Activated CD4-positive, CD25-positive, alpha-beta regulatory T cell treated with anti-CD3 and anti-CD28 coated beads, Interleukin-2, amount 50 U/mL, for 72 hours (primary cell): Measurements from ENCODE around the gene MGAT1.
"Not testable (repeated sequence)": the region's sequence is repeated elsewhere in the genome, so short reads cannot be mapped to it uniquely, and the experiment has no call there.

Experiments
- DNase-seq: peaks from one replicate; pipeline ENCODE4 v3.0.0; 2021

MGAT1 gene

GRCh38 chr5:180802325-180803180, at the start of gene MGAT1:
Gene MGAT1, minus strand, starts transcription at chr5:180802806. Its CDS starts 9,835 bp downstream, at chr5:180792971.
- peak; percentile 86 for DNase-seq

- no peak for DNase-seq
These were observed 48.0 kb upstream of the MGAT1 start for GRCh38 chr5:180850434-180851078.

GRCh38 chr5:180849827-180850226, 47.2 kb upstream of the MGAT1 start:
- DNase-seq, result no peak

GRCh38 chr5:180848878-180849277, 46.3 kb upstream of the MGAT1 start:
- no peak for DNase-seq

DNA sequence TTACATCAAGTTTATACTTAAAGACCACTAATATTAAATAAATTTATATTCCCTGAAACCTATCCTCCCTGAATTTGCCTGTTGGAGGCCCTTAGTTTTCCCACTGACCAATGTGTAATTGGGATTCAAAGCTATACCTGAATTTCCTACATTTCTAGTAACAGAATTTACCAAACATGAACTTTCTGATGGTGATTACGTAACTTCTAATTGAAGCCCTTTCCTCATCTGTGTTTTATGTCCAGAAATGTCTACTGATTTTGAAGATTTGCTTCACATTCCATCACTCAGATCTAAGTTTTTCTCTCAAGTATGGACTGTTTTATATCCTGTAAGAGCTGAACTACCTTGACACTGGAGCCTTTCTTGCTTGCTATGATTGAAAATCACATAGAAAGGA, 45.7 kb upstream of the MGAT1 start:
- DNase-seq, result no peak

- DNase-seq, result no peak
These were observed 44.4 kb upstream of the MGAT1 start for GRCh38 chr5:180847026-180847425.

DNA sequence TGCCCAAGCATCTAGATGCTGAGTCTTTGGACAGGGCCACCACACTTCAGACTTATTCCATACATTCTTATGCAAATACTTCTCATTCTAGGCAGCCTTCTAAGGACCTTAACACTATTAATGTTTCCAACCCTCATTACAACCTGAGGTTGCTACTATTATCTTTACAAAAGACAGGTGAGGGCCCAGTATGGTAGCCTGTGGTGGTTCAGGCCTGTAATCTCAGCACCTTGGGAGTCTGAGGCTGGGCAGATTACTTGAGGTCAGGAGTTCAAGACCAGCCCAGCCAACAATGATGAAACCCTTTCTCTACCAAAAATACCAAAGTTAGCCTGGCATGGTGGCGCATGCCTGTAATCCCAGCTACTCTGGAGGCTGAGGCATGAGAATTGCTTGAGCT, 42.3 kb upstream of the MGAT1 start:
- no peak for DNase-seq

DNA sequence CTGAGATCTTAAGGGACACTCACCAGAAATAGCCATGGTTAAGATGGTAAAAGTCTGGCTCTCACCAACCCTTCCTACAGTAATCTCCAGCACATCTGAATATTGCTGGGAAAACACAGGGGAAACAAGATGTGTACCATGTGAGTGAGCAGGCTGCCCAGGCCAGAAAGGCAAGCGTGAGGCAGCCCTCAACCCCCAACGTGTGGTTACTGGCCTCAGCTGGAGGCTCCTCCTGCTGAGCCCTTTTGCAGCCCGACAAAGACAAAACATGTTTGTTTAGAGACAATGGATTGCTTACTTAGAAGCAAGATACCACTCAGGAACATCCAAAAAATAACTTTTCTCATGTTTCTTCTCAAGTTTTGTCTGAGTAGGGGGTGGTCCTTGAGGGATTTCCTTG, 41.8 kb upstream of the MGAT1 start:
- DNase-seq, result no peak

DNA sequence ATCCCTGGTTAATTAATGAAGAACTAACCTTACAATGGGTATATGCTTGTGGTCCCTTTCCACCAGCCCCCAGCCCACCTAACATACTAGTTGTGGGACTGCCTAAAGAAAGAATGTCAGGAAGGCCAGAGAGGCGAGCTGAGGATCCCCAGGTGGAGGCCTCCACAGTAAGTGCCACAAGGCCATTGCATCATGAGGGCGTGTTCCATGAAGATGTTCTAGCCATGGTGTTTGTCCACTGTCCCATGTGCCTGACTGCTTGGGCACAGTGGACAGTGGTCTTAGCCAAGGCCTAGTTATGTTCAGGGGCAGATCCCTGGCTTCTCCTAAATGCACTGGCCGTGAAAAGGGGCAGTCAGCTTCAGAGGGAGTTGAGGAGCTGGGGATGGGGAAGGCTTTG, 37.3 kb upstream of the MGAT1 start:
- no peak for DNase-seq

- DNase-seq, result no peak
These were observed 36.6 kb upstream of the MGAT1 start for GRCh38 chr5:180839227-180839626.

- no peak for DNase-seq
These were observed 34.9 kb upstream of the MGAT1 start for GRCh38 chr5:180837478-180837877.

DNA sequence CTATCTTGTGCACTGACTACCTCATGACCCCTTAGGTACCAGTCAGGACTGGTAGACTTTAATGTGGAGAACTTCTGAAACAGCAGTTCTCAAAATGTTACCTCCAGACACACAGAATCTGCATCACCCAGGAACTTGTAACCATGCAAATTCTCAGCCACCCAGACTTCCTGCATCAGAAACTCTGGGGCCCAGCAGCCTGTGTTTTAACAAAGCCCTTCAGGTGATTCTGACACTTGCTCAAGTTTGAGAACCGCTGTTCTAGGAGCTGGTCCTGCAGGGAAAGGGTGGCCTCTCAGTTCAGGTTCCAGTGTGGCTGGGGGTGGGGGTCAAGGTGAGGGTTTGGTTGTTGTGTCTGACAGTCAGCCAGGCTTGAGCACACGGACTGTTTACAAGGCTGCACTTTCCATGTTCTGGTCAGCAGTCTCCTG, 30.0 kb upstream of the MGAT1 start:
- DNase-seq, result peak; percentile 39

DNA sequence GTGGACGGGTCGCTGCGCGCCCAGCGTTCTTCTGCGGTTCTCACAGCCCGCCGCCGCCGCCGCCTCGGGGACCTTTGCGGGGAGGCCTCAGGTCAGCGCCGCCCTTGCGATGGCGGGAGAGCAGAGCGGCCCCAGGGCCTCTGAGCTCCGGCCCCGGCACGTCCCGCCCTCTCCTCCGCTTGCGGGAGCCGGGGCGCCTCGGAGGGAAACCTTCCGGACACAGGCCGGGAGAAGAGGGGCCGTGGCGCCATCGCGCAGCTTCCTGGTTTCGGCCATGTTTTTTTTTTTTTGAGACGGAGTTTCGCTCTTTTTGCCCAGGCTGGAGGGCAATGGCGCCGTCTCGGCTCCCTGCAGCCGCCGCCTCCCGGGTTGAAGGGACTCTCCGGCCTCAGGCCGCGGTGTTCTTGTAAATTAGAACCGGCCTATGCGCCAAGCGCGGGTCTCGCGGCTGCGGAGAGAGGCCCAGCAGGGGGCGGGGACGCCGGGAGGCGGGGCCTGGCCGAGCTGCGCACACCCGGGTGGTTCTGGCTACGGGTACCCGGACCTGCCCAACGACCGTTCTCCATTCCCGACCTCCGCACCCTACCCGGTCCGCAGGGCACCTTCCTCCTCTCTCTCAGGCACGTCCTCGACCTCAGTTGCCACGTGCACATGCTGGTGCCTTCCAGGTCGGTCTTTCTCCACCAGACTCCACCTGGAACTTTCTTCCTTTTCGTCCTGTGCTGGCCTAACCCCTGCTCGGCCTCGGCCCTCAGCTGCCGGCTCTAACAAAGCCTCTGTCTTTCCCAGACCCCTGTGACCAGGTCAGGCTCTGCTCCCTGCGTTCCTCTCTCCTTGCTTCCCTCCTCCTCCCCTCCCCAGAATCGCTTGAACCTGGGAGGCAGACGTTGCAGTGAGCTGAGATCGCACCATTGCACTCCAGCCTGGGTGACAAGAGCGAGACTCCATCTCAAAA, 28.8 kb upstream of the MGAT1 start:
- peak; percentile 86 for DNase-seq

DNA sequence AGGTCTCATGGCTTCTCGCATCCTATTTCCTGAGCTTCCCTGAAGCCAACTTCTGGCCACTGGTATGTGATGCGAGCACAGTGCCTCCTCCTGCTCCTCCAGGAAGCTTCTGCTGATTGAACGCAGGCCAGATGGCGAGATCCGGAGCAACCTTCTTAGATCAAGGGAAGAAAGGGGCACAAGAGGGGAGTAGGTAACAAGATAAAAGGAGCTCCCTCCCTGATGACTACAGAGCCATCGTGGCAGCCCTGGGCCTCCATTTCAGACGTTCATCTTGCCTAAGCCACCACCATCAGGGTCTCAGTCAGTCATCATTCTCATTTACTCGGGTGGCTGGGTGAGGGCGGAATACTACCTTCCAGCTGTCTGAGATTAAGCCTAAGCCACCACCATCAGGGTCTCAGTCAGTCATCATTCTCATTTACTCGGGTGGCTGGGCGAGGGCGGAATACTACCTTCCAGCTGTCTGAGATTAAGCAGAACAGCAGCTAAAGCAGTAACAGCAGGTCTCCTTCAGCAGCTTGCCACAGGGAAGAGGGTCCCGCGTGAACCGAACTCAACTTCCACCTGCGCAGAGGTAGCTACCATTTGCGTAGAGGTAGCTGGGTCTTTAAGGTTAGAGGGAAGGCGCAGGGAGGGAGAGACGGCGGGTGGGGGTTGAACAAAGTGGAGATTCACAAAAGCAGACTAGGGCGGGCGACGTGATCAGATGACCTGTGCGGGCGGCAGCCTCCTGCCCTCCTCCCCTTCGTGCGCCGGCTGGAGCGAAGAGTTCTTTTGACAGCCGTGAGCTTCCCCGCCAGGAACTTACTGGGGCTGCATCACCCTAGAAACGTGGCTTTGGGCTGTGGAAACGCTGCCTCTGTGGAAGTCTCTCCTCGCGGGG, 27.9 kb upstream of the MGAT1 start:
- peak; percentile 74 for DNase-seq

- DNase-seq, result no peak
These were observed 27.1 kb upstream of the MGAT1 start for GRCh38 chr5:180829726-180830125.

GRCh38 chr5:180828756-180829531, 26.3 kb upstream of the MGAT1 start:
- DNase-seq, result not testable (repeated sequence)

GRCh38 chr5:180827374-180827773, 24.8 kb upstream of the MGAT1 start:
- not testable (repeated sequence) for DNase-seq

- no peak for DNase-seq
These were observed 23.3 kb upstream of the MGAT1 start for GRCh38 chr5:180825768-180826525.

DNA sequence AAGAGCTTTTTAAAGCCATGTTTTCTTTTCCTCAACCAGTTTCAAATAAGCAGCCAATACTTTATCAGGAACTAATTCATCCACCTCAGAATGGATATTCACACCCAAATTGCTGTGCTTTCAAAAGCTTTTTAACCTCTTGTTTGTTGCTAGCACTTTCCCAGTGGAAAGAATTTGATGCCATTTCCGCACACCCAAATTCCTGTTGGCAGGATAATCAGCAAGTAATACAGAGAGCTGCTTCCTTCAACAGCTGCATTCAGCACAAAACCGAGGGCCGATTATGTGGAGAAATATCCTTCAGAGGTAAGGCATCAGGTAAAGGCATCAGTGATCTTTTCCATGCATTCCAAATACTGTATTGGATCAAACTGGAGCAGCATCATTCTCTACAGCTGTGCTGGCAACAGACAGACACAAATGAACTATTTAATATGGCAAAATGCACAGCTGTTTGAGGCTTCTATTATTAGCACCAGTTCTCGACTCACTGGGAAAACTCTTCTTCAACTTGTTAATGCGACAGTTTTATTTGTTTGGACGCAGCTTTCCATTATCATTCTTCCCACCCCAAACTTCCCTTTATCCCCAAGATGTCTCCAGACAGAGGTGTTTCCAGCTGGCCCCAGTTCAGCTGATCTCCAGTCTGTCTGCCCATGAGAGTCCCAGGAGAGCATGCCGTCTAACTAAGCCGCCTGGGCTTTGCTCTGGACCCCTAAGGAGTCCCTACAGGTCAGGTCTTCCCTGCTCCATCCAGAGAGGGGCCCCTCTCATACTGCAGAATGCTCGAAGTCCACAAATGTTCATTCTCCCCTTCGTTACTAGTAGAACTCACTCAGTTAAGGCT, 22.2 kb upstream of the MGAT1 start:
- no peak for DNase-seq
